SK-N-SH (cell line): ENCODE data around the gene BCL11A. TPM values are rescaled to one million over a fixed set of nuclear protein-coding genes. Genes with fewer than 3 reads are reported as not detected.
A peak's percentile ranks its signal among the peaks of the same experiment; 100 is the strongest.

Experiments
- CTCF ChIA-PET: fragments of 300-600, 350-600 bp; formaldehyde crosslinking; extraction: SDS; loops from one replicate; lab custom pipeline; 2021; lab: Yijun Ruan, JAX
- POLR2A ChIA-PET: fragments of 350-600 bp; sonication (Branson Sonifier 250); formaldehyde crosslinking; extraction: SDS; loops from one replicate; lab custom pipeline; 2020; ENCODE audit warnings: antibody characterized with exemption, inconsistent platforms; lab: Yijun Ruan, JAX
- DNase-seq: peaks from one replicate; pipeline ENCODE4 v3.0.0; 2012
- H2AFZ ChIP-seq: fragments of 200-600 bp; sonication (generic); 2 replicates; pipeline ENCODE4 v1.8.1; 2016; ENCODE audit warnings: antibody characterized with exemption, mild to moderate bottlenecking, low read depth
- H3F3A ChIP-seq: fragments of 200-600 bp; sonication (generic); replicated peaks from 2 replicates; pipeline ENCODE3; 2016; ENCODE audit warnings: antibody characterized with exemption, mild to moderate bottlenecking; ENCODE audit not compliant: insufficient read depth
- H3K27ac ChIP-seq, 2 experiments: fragments of 200-500 bp in 1 of 2; fragments of 200-600 bp in 1 of 2; sonication (Bioruptor generic) in 1 of 2; sonication (generic), shearing (Covaris generic) in 1 of 2; 2 replicates each; pipeline versions ENCODE4 v1.5.1 to v1.6.1; 2014 to 2016; ENCODE audit warnings: low read depth in 2 of 2, inconsistent platforms in 1 of 2, low read length in 1 of 2, mild to moderate bottlenecking in 1 of 2, mixed read lengths in 1 of 2
- H3K27me3 ChIP-seq: fragments of 200-600 bp; sonication (generic), shearing (Covaris generic); 2 replicates; pipeline ENCODE4 v1.6.1; 2016; ENCODE audit warnings: mixed run types; ENCODE audit not compliant: insufficient read depth
- H3K36me3 ChIP-seq, 2 experiments: fragments of 200-500 bp in 1 of 2; fragments of 200-600 bp in 1 of 2; sonication (Bioruptor generic) in 1 of 2; sonication (generic) in 1 of 2; replicated peaks in 1 of 2; 2 replicates each; pipeline versions ENCODE3 to v1.5.1; 2014 to 2016; ENCODE audit warnings: low read length in 1 of 2, mild to moderate bottlenecking in 1 of 2; ENCODE audit not compliant: insufficient read depth in 2 of 2, control insufficient read depth in 1 of 2
- H3K4me1 ChIP-seq, 2 experiments: fragments of 200-500 bp in 1 of 2; fragments of 200-600 bp in 1 of 2; sonication (Bioruptor generic) in 1 of 2; sonication (generic), shearing (Covaris generic) in 1 of 2; 2 replicates each; pipeline versions ENCODE4 v1.5.1 to v1.6.1; 2014 to 2016; ENCODE audit warnings: low read depth in 1 of 2, low read length in 1 of 2, mixed run types in 1 of 2; ENCODE audit not compliant: insufficient read depth in 2 of 2, control insufficient read depth in 1 of 2
- H3K4me2 ChIP-seq: fragments of 200-600 bp; sonication (generic), shearing (Covaris generic); 2 replicates; pipeline ENCODE4 v1.6.1; 2017; ENCODE audit warnings: mixed run types
- H3K4me3 ChIP-seq, 2 experiments: fragments of 200-500 bp in 1 of 2; fragments of 200-600 bp in 1 of 2; sonication (Bioruptor generic) in 1 of 2; sonication (generic), shearing (Covaris generic) in 1 of 2; 2 replicates each; pipeline versions ENCODE4 v1.5.1 to v1.8.1; 2014 to 2016; ENCODE audit warnings: low read depth in 2 of 2, inconsistent platforms in 1 of 2, low read length in 1 of 2, mild to moderate bottlenecking in 1 of 2, mixed read lengths in 1 of 2, moderate library complexity in 1 of 2
- H3K79me2 ChIP-seq: fragments of 200-600 bp; sonication (generic); 2 replicates; pipeline ENCODE4 v1.8.1; 2017; ENCODE audit warnings: mild to moderate bottlenecking; ENCODE audit not compliant: insufficient read depth
- H3K9ac ChIP-seq: fragments of 200-600 bp; sonication (generic); 2 replicates; pipeline ENCODE4 v1.6.1; 2017; ENCODE audit warnings: mixed run types
- H3K9me2 ChIP-seq: fragments of 200-600 bp; sonication (generic); 2 replicates; pipeline ENCODE4 v1.6.1; 2017; ENCODE audit warnings: mixed run types
- H3K9me3 ChIP-seq: fragments of 200-600 bp; sonication (generic); 2 replicates; pipeline ENCODE4 v1.6.1; 2017; ENCODE audit warnings: mixed run types, mild to moderate bottlenecking, moderate library complexity
- H4K20me1 ChIP-seq: fragments of 200-600 bp; sonication (generic); 2 replicates; pipeline ENCODE4 v1.6.1; 2017; ENCODE audit warnings: mild to moderate bottlenecking, mixed run types; ENCODE audit not compliant: insufficient read depth
- CTCF ChIP-seq: fragments of 200-600 bp; sonication (generic); IDR thresholded peaks from 2 replicates; pipeline ENCODE4 v1.6.1; 2017; ENCODE audit warnings: antibody characterized with exemption, mild to moderate bottlenecking, moderate library complexity
- ELF1 ChIP-seq: IDR thresholded peaks from 2 replicates; pipeline ENCODE4 v1.4.0; 2012
- EP300 ChIP-seq, 2 experiments: IDR thresholded peaks; 2 replicates each; pipeline versions ENCODE4 v1.4.0 to v1.6.1; 2012; ENCODE audit warnings: borderline replicate concordance in 1 of 2, low read depth in 1 of 2, low read length in 1 of 2
- EZH2phosphoT487 ChIP-seq: fragments of 200-600 bp; sonication (generic); IDR thresholded peaks from 2 replicates; pipeline ENCODE4 v1.6.1; 2017; ENCODE audit warnings: low read depth, mixed run types, mild to moderate bottlenecking, antibody characterized with exemption, moderate library complexity, borderline replicate concordance
- FOSL2 ChIP-seq: IDR thresholded peaks from 2 replicates; pipeline ENCODE4 v1.4.0; 2012; ENCODE audit warnings: low read depth, mild to moderate bottlenecking, moderate library complexity, borderline replicate concordance
- FOXJ3 ChIP-seq: sonication (generic); formaldehyde crosslinking; IDR thresholded peaks from 2 replicates; pipeline ENCODE4 v1.5.1; 2020; ENCODE audit warnings: mild to moderate bottlenecking, missing genetic modification reagents
- GABPA ChIP-seq: IDR thresholded peaks from 2 replicates; pipeline ENCODE4 v1.4.0; 2012; ENCODE audit warnings: low read depth, mild to moderate bottlenecking
- GATA2 ChIP-seq: sonication (generic); formaldehyde crosslinking; IDR thresholded peaks from 2 replicates; pipeline ENCODE4 v1.5.0; 2020; ENCODE audit warnings: mild to moderate bottlenecking, missing genetic modification reagents
- MAX ChIP-seq: IDR thresholded peaks from 2 replicates; pipeline ENCODE4 v1.4.0; 2012; ENCODE audit warnings: low read depth
- NFIC ChIP-seq: IDR thresholded peaks from 2 replicates; pipeline ENCODE4 v1.4.0; 2012; ENCODE audit warnings: borderline replicate concordance
- NRF1 ChIP-seq: IDR thresholded peaks from 2 replicates; pipeline ENCODE4 v1.6.1; 2012; ENCODE audit warnings: low read depth, mild to moderate bottlenecking, low read length
- POLR2AphosphoS5 ChIP-seq: IDR thresholded peaks from 2 replicates; pipeline ENCODE4 v1.6.1; 2012; ENCODE audit warnings: low read depth, low read length
- RCOR1 ChIP-seq: fragments of 150-350 bp; IDR thresholded peaks from 2 replicates; pipeline ENCODE4 v1.6.1; 2017; ENCODE audit warnings: antibody characterized with exemption, low read length
- RXRA ChIP-seq: IDR thresholded peaks from 2 replicates; pipeline ENCODE4 v1.4.0; 2012; ENCODE audit warnings: low read depth, mild to moderate bottlenecking, borderline replicate concordance
- SIN3A ChIP-seq: IDR thresholded peaks from 2 replicates; pipeline ENCODE4 v1.6.1; 2012; ENCODE audit warnings: low read depth, mild to moderate bottlenecking, low read length, moderate library complexity, borderline replicate concordance
- TAF1 ChIP-seq: IDR thresholded peaks from 2 replicates; pipeline ENCODE4 v1.6.1; 2012; ENCODE audit warnings: low read depth, mild to moderate bottlenecking, low read length, moderate library complexity, borderline replicate concordance
- TEAD4 ChIP-seq: IDR thresholded peaks from 2 replicates; pipeline ENCODE4 v1.4.0; 2012; ENCODE audit warnings: mild to moderate bottlenecking, borderline replicate concordance; ENCODE audit not compliant: insufficient read depth
- WGBS: methylation state at CpG from one replicate; pipeline ENCODE4 v1.1.6; 2017; ENCODE audit warnings: low lambda C conversion rate; 5-methylcytosine and 5-hydroxymethylcytosine counted together
- polyA plus RNA-seq, 3 experiments: library from polyadenylated mRNA; depleted of rRNA; stranded (reverse); fragments of >200 nt; gene quantifications; 2 replicates each; pipeline ENCODE4 v1.2.3, GENCODE V29; 2012

The BCL11A gene
- polyA plus RNA-seq, 1 of the 3 experiments (the other 2 are of a cell fraction): 1.9 TPM

GRCh38 chr2:60557486-60557864 is 4.0 kb upstream of the BCL11A start:
- H3K79me2 ChIP-seq: peaks cover 4% of the 10 kb centered on the region; the same call in 1 of the 2 replicates
- peaks cover 37% of the 10 kb centered on the region for H3K27me3 ChIP-seq
- H2AFZ ChIP-seq: peak overlapping the region; percentile 17; the same call in 1 of the 2 replicates

DNA sequence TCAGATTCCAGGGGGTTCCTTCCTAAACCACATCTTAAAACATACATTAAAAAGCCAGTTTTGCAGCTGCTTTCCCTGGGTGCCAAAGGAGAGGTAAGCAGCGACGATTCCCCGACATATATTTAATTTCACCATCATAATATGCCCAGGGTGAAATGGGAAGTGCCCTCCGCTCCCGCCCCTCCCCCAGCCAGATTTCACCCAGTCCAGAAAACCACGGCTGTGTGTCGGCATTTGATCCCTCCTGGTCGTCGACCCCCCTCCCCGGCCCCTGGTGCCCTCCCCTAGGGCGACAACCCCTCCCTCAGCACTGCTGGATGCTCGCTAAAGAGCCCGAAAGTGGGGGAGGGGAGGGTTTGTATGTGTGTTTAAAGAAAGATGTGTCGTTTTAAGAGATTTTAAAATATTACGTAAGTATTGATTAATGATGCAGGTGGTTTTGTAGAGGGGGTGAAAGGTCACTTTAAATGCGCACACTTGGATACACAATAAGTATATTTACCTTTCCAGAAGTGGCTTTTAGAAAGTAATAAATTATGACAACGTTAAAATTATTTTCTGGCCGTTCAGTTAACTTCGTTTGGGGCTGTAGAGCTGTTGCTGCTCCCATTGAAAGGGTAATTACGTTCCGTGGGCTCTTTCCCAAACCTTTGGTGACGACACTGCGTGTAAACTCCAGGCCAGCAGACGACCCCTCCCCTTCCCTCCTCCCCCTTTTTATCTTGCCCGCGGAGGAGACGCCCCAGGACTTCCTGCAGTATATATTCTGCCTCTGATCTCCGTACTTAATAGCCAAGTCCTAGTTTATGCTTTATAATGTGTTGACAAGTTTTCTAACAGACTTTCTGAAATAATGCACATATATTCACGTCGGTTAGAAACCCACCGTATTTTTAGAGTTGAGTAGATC is 3.4 kb upstream of the BCL11A start:
- ChIA-PET CTCF (interaction anchor here (1.4 to 18.8 kb wide), 7 partner anchors 10 to 1794 kb away, joined by 3 to 324 read pairs (median 4); no protein-coding TSS in a partner anchor), POLR2A (no interaction called here)
- H4K20me1 ChIP-seq: no peaks in the 10 kb centered on the region
- H3K4me1 ChIP-seq: peaks cover 6 to 20% of the 10 kb centered on the region in 2 experiments; a peak in 1 of 4 replicates
- H2AFZ ChIP-seq: peak overlapping the region; percentile 17; the same call in 1 of the 2 replicates
- peak overlapping the region in 1 of 2 experiments; percentile 41; a peak in 2 of 4 replicates for H3K4me3 ChIP-seq
- H3F3A ChIP-seq: peaks cover 9% of the 10 kb centered on the region
- H3K27me3 ChIP-seq: peaks cover 37% of the 10 kb centered on the region
- TF ChIP-seq MAX (no peak), EZH2phosphoT487 (0 out of 2 replicates have a peak, but pooled peaks have one; percentile 62)
- H3K9me3 ChIP-seq: no peaks in the 10 kb centered on the region
- peak; percentile 24 for DNase-seq
- no peaks in the 10 kb centered on the region for H3K9me2 ChIP-seq
- WGBS: 2% methylated on average over 31 of the region's 31 CpGs
- peak overlapping the region; percentile 74 for H3K4me2 ChIP-seq
- no peak overlapping the region for H3K27ac ChIP-seq
- H3K79me2 ChIP-seq: peaks cover 9% of the 10 kb centered on the region
- H3K36me3 ChIP-seq: no peaks in the 10 kb centered on the region
- H3K9ac ChIP-seq: no peak overlapping the region

More at GRCh38 chr2:60557486-60557864, 4.0 kb upstream of the BCL11A start:
- POLR2A ChIA-PET: no interaction called here
- Histone ChIP-seq H3K9ac (no peak overlapping the region), H4K20me1 (no peaks in the 10 kb centered on the region), H3F3A (peaks cover 9% of the 10 kb centered on the region), H3K36me3 (no peaks in the 10 kb centered on the region), H3K9me2 (no peaks in the 10 kb centered on the region), H3K4me1 (peaks cover 6 to 17% of the 10 kb centered on the region in 2 experiments; a peak in 1 of 4 replicates), H3K9me3 (no peaks in the 10 kb centered on the region), H3K4me2 (peak overlapping the region; percentile 74), H3K27ac (no peak overlapping the region), H3K4me3 (peak overlapping the region in 1 of 2 experiments; percentile 41; a peak in 2 of 4 replicates)
- no peak for DNase-seq
- 26% methylated on average over 12 of the region's 12 CpGs for WGBS
- TF ChIP-seq NRF1: no peak
- TF ChIP-seq TEAD4: no peak
- no peak for TF ChIP-seq GATA2 (CRISPR knock-in tag)
- no peak for TF ChIP-seq ELF1
- TF ChIP-seq TAF1: no peak
- TF ChIP-seq EP300 (IDR thresholded peaks at IDR 0.05; ENCODE audit: borderline replicate concordance in 1 of 2, low read depth in 1 of 2, low read length in 1 of 2): no peak
- TF ChIP-seq RXRA: no peak
- TF ChIP-seq NFIC: no peak
- TF ChIP-seq RCOR1: no peak
- no peak for TF ChIP-seq MAX
- no peak for TF ChIP-seq FOSL2
- TF ChIP-seq CTCF: no peak
- no peak for TF ChIP-seq GABPA
- TF ChIP-seq FOXJ3 (CRISPR knock-in tag): no peak
- TF ChIP-seq POLR2AphosphoS5: no peak
- no peak for TF ChIP-seq SIN3A
- CTCF ChIA-PET: interaction anchor here (1.6 to 18.8 kb wide), 3 partner anchors 22 to 442 kb away, joined by 3 to 324 read pairs (median 3); no protein-coding TSS in a partner anchor
